HepG2 (cell line): ENCODE data around the gene PRR23E. TPM values are rescaled to one million over a fixed set of nuclear protein-coding genes. Genes with fewer than 3 reads are reported as not detected.

ENCODE experiments used
- ATAC-seq: fragments of 200-7000 bp; cut with Tn5 transposase; 3 replicates; pipeline ENCODE4 v1.9.1; 2020; ENCODE audit warnings: mild to moderate bottlenecking, moderate library complexity
- BruUV-seq: library from RNA; stranded (reverse); fragments of 400-500 nt; replicated peaks from 2 replicates; lab custom pipeline; 2021; lab: Mats Ljungman, UMichigan
- CTCF ChIA-PET: fragments of 300-600 bp; formaldehyde crosslinking; extraction: SDS; loops from one replicate; lab custom pipeline; 2021; ENCODE audit warnings: low total read pairs, inconsistent platforms, low intra/inter-chr PET ratio; lab: Yijun Ruan, JAX
- POLR2A ChIA-PET: fragments of 350-600 bp; sonication (Branson Sonifier 250); formaldehyde crosslinking; loops from one replicate; lab custom pipeline; 2020; ENCODE audit warnings: antibody characterized with exemption, inconsistent platforms; lab: Yijun Ruan, JAX
- DNase-seq: peaks from one replicate; pipeline ENCODE4 v3.0.0-alpha.2; 2015; ENCODE audit warnings: low spot score
- FAIRE-seq: peaks from 3 replicates; lab custom pipeline; 2011; peaks lifted over from hg19 to GRCh38; lab: Jason Lieb, UNC
- H2AFZ ChIP-seq: one replicate; pipeline ENCODE4 v1.6.1; 2011; ENCODE audit warnings: low read length, inconsistent platforms
- H3K27ac ChIP-seq: fragments of 300-600 bp; 3 replicates; pipeline ENCODE4 v1.8.0; 2011; ENCODE audit warnings: mixed run types, mild to moderate bottlenecking, mixed read lengths, low read length, inconsistent platforms; ENCODE audit not compliant: insufficient read depth; ENCODE audit errors: extremely low read length
- H3K27me3 ChIP-seq, 2 experiments: fragments of 200-600 bp in 1 of 2; 2 replicates in 1 of 2; 3 replicates in 1 of 2; pipeline versions ENCODE4 v1.6.0 to v1.8.0; 2011; ENCODE audit warnings: low read length in 2 of 2, mild to moderate bottlenecking in 2 of 2, moderate library complexity in 2 of 2, inconsistent platforms in 1 of 2; ENCODE audit not compliant: insufficient read depth in 2 of 2, control insufficient read depth in 1 of 2
- H3K36me3 ChIP-seq, 2 experiments: fragments of 200-600 bp in 1 of 2; replicated peaks in 1 of 2; 2 replicates in 1 of 2; 3 replicates in 1 of 2; pipeline versions ENCODE4 v1.5.1 to v1.8.0; 2011; ENCODE audit warnings: low read length in 2 of 2, inconsistent platforms in 1 of 2; ENCODE audit not compliant: insufficient read depth in 2 of 2, control insufficient read depth in 1 of 2
- H3K4me1 ChIP-seq: 2 replicates; pipeline ENCODE4 v1.5.1; 2012; ENCODE audit warnings: low read length, inconsistent platforms; ENCODE audit not compliant: insufficient read depth
- H3K4me2 ChIP-seq: 2 replicates; pipeline ENCODE4 v1.6.0; 2011; ENCODE audit warnings: low read depth, low read length, inconsistent platforms
- H3K4me3 ChIP-seq, 3 experiments: fragments of 200-600 bp in 1 of 3; sonication (generic), shearing (Covaris generic) in 1 of 3; replicated peaks in 1 of 3; 2 replicates each; pipeline ENCODE4 v1.5.1; 2011 to 2016; ENCODE audit warnings: low read length in 3 of 3, inconsistent platforms in 2 of 3, low read depth in 2 of 3, mild to moderate bottlenecking in 2 of 3, control low read depth in 1 of 3, mixed read lengths in 1 of 3; ENCODE audit not compliant: insufficient read depth in 1 of 3
- H3K79me2 ChIP-seq: one replicate; pipeline ENCODE4 v1.6.1; 2011; ENCODE audit warnings: low read length, inconsistent platforms; ENCODE audit not compliant: insufficient read depth
- H3K9ac ChIP-seq: 2 replicates; pipeline ENCODE4 v1.6.0; 2011; ENCODE audit warnings: mild to moderate bottlenecking, low read depth, low read length, inconsistent platforms; ENCODE audit not compliant: insufficient read depth
- H3K9me3 ChIP-seq: 2 replicates; pipeline ENCODE4 v1.5.1; 2012; ENCODE audit warnings: mild to moderate bottlenecking, low read length
- H4K20me1 ChIP-seq: 2 replicates; pipeline ENCODE4 v1.6.0; 2011; ENCODE audit warnings: inconsistent platforms, mild to moderate bottlenecking, low read length, moderate library complexity; ENCODE audit not compliant: insufficient read depth
- ASH2L ChIP-seq: fragments of 300-600, 200-600 bp; sonication (generic); IDR thresholded peaks from 2 replicates; pipeline ENCODE4 v1.7.0; 2017; ENCODE audit warnings: low read depth, mild to moderate bottlenecking, moderate library complexity, mixed read lengths, low read length; ENCODE audit not compliant: insufficient read length
- GFI1 ChIP-seq: sonication (generic); formaldehyde crosslinking; IDR thresholded peaks from 2 replicates; pipeline ENCODE4 v1.5.0; 2020; ENCODE audit warnings: missing genetic modification reagents, mild to moderate bottlenecking, borderline replicate concordance
- MIXL1 ChIP-seq: IDR thresholded peaks from 2 replicates; pipeline ENCODE4 v1.6.1; 2016
- NFE2 ChIP-seq: sonication (generic); formaldehyde crosslinking; IDR thresholded peaks from 2 replicates; pipeline ENCODE4 v1.4.0; 2020; ENCODE audit warnings: missing genetic modification reagents
- ZBTB34 ChIP-seq: sonication (generic); formaldehyde crosslinking; IDR thresholded peaks from 2 replicates; pipeline ENCODE4 v1.8.0; 2022; ENCODE audit warnings: mild to moderate bottlenecking, missing genetic modification reagents
- ZNF460 ChIP-seq: sonication (generic); formaldehyde crosslinking; IDR thresholded peaks from 2 replicates; pipeline ENCODE4 v1.5.1; 2020; ENCODE audit warnings: missing genetic modification reagents, mild to moderate bottlenecking, borderline replicate concordance
- ZNF646 ChIP-seq: sonication (generic); formaldehyde crosslinking; IDR thresholded peaks from 2 replicates; pipeline ENCODE4 v1.9.0; 2021; ENCODE audit warnings: mild to moderate bottlenecking, missing genetic modification reagents
- ZNF761 ChIP-seq: sonication (generic); formaldehyde crosslinking; conservative IDR thresholded peaks from 2 replicates; pipeline ENCODE4 v1.4.0; 2020; ENCODE audit warnings: mild to moderate bottlenecking, missing genetic modification reagents
- ZSCAN21 ChIP-seq: sonication (generic); formaldehyde crosslinking; IDR thresholded peaks from 2 replicates; pipeline ENCODE4 v1.8.0; 2022; ENCODE audit warnings: mild to moderate bottlenecking, missing genetic modification reagents, moderate library complexity, borderline replicate concordance
- WGBS: methylation state at CpG from one replicate; pipeline ENCODE4 v1.1.6; 2017; ENCODE audit warnings: low lambda C conversion rate; 5-methylcytosine and 5-hydroxymethylcytosine counted together
- in situ Hi-C: cut with HindIII; loops from 2 replicates; pipeline ENCODE4 v1.10.0; 2017; ENCODE audit warnings: low pct_unique_long_range_greater_than_20kb; ENCODE audit not compliant: extremely low pct_ligation_motif_present
- intact Hi-C: fragments of 100-400 bp; cut with micrococcal nuclease; formaldehyde crosslinking; loops from one replicate; pipeline ENCODE4 v1.10.0; 2022; ENCODE audit not compliant: unreplicated experiment
- polyA plus RNA-seq, 8 experiments: library from polyadenylated mRNA; depleted of rRNA in 3 of 8; stranded (reverse) in 7 of 8; unstranded in 1 of 8; fragments of >200 nt; fragmentation: Illumina TruSeq in 4 of 8; extraction: Trizol in 4 of 8; gene quantifications; 2 replicates each; pipeline versions ENCODE4 v1.2.1 to v1.2.3, GENCODE V29; 2011 to 2016; ENCODE audit warnings: low read depth in 4 of 8, missing spikeins in 1 of 8, mixed read lengths in 1 of 8; ENCODE audit not compliant: insufficient read depth in 1 of 8
- total RNA-seq, 5 experiments: library from RNA; depleted of rRNA; stranded (reverse); fragments of >200 nt; fragmentation: Illumina TruSeq; extraction: Trizol; gene quantifications; 2 replicates each; pipeline ENCODE4 v1.2.3, GENCODE V29; 2016; ENCODE audit warnings: low read depth in 1 of 5

PRR23E gene
- total and polyA plus RNA-seq, 2 of the 13 experiments (the other 11 are each of a cell fraction or from before 2014, with no cell fraction given), result not detected

- no peak for FAIRE-seq
Observed at GRCh38 chr3:127174715-127175140, 18.2 kb upstream of the PRR23E start.

GRCh38 chr3:127175272-127175671 is 17.7 kb upstream of the PRR23E start:
- Histone ChIP-seq H3K4me3 (no peak overlapping the region), H3K4me2 (no peak overlapping the region), H3K27me3 (peaks cover 0 to 12% of the 10 kb centered on the region in 2 experiments; a peak in 3 of 5 replicates), H3K4me1 (no peaks in the 10 kb centered on the region), H4K20me1 (no peaks in the 10 kb centered on the region), H2AFZ (no peak overlapping the region), H3K9ac (no peak overlapping the region), H3K79me2 (no peaks in the 10 kb centered on the region), H3K27ac (no peak overlapping the region), H3K9me3 (no peaks in the 10 kb centered on the region; the same call in 1 of the 2 replicates), H3K36me3 (no peaks in the 10 kb centered on the region)
- ChIA-PET POLR2A (no interaction called here), CTCF (no interaction called here)
- no peak for FAIRE-seq
- in situ Hi-C loops, result no loop called here
- no peak for DNase-seq
- 47% methylated on average over 11 of the region's 11 CpGs for WGBS
- intact Hi-C loops, result loop anchor here (5.0 kb wide), 1 partner anchor 423 kb away; no protein-coding TSS in a partner anchor
- BruUV-seq, result no TSS peak
- no peak for ATAC-seq
- TF ChIP-seq GFI1 (CRISPR knock-in tag) (no peak), ZBTB34 (no peak), ZNF646 (no peak), ASH2L (no peak), MIXL1 (CRISPR knock-in tag) (no peak), ZSCAN21 (no peak)

More at GRCh38 chr3:127174715-127175140, 18.2 kb upstream of the PRR23E start:
- H4K20me1 ChIP-seq, result no peaks in the 10 kb centered on the region
- H3K27me3 ChIP-seq, result peaks cover 0 to 14% of the 10 kb centered on the region in 2 experiments; a peak in 3 of 5 replicates
- no CpG with 5 or more reads among the region's 2 CpGs for WGBS
- no peaks in the 10 kb centered on the region; the same call in 1 of the 2 replicates for H3K9me3 ChIP-seq
- no peaks in the 10 kb centered on the region for H3K4me1 ChIP-seq
- H3K4me2 ChIP-seq, result no peak overlapping the region
- no peak for DNase-seq
- H3K36me3 ChIP-seq, result no peaks in the 10 kb centered on the region
- in situ Hi-C loops, result loop anchor here (5.0 kb wide), 1 partner anchor 422 kb away; no protein-coding TSS in a partner anchor
- TF ChIP-seq ZNF460 (no peak), ZNF761 (CRISPR knock-in tag) (no peak), NFE2 (no peak)
- POLR2A ChIA-PET, result no interaction called here
- H3K79me2 ChIP-seq, result no peaks in the 10 kb centered on the region
- no peak overlapping the region for H3K27ac ChIP-seq
- CTCF ChIA-PET, result no interaction called here
- intact Hi-C loops, result loop anchor here (5.0 kb wide), 1 partner anchor 422 kb away; no protein-coding TSS in a partner anchor
- H2AFZ ChIP-seq, result no peak overlapping the region
- no TSS peak for BruUV-seq
- H3K9ac ChIP-seq, result no peak overlapping the region
- ATAC-seq, result no peak
- no peak overlapping the region for H3K4me3 ChIP-seq
